GM12878 (cell line): Measurements from ENCODE around the gene CD34.

Experiments
- EZH2 ChIP-seq: IDR thresholded peaks from 2 replicates; pipeline ENCODE4 v1.6.1; 2012; ENCODE audit warnings: low read depth, mild to moderate bottlenecking, control low read depth, inconsistent platforms, low read length, borderline replicate concordance; ENCODE audit not compliant: control insufficient read depth
- FOXK2 ChIP-seq: fragments of 450-650 bp; IDR thresholded peaks from 2 replicates; pipeline ENCODE4 v1.6.1; 2017; ENCODE audit warnings: mild to moderate bottlenecking, moderate library complexity
- JUNB ChIP-seq: IDR thresholded peaks from 2 replicates; pipeline ENCODE4 v1.6.1; 2016; ENCODE audit warnings: antibody characterized with exemption, mild to moderate bottlenecking
- NRF1 ChIP-seq: conservative IDR thresholded peaks from 2 replicates; pipeline ENCODE4 v1.6.1; 2011; ENCODE audit warnings: mild to moderate bottlenecking, low read depth, low read length, improper control_type of control experiment
- SIN3A ChIP-seq: IDR thresholded peaks from 2 replicates; pipeline ENCODE4 v1.6.1; 2012; ENCODE audit warnings: low read depth, low read length, improper control_type of control experiment
- SP1 ChIP-seq: IDR thresholded peaks from one replicate; pipeline ENCODE4 v1.6.1; 2011; ENCODE audit warnings: low read depth, low read length
- SUZ12 ChIP-seq: fragments of 200-600 bp; sonication (generic); IDR thresholded peaks from one replicate; pipeline ENCODE4 v1.6.1; 2018; ENCODE audit warnings: antibody characterized with exemption, mild to moderate bottlenecking; ENCODE audit not compliant: unreplicated experiment
- TAF1 ChIP-seq: IDR thresholded peaks from 2 replicates; pipeline ENCODE4 v1.6.1; 2011; ENCODE audit warnings: mild to moderate bottlenecking, low read depth, low read length, borderline replicate concordance
- ZNF384 ChIP-seq: IDR thresholded peaks from 2 replicates; pipeline ENCODE4 v1.6.1; 2012; ENCODE audit warnings: low read depth, mild to moderate bottlenecking, low read length, improper control_type of control experiment, borderline replicate concordance
- TF ChIP-seq, protein P1 (sequence below), 3 experiments: IDR thresholded peaks in 2 of 3; conservative IDR thresholded peaks in 1 of 3; 2 replicates each; pipeline ENCODE4 v1.5.1; 2011; ENCODE audit warnings: low read depth in 3 of 3, low read length in 3 of 3, mild to moderate bottlenecking in 3 of 3, control low read depth in 2 of 3, moderate library complexity in 2 of 3, inconsistent platforms in 1 of 3, mixed read lengths in 1 of 3; ENCODE audit not compliant: control insufficient read depth in 2 of 3, insufficient read depth in 1 of 3; ENCODE audit errors: extremely low read depth in 1 of 3
- TF ChIP-seq, protein P2 (sequence below): IDR thresholded peaks from 2 replicates; pipeline ENCODE4 v1.6.1; 2012; ENCODE audit warnings: low read length, inconsistent platforms
- TF ChIP-seq, protein P3 (sequence below): fragments of 450-650 bp; IDR thresholded peaks from 2 replicates; pipeline ENCODE4 v1.6.1; 2017; ENCODE audit warnings: mild to moderate bottlenecking, moderate library complexity
- TF ChIP-seq, protein P4 (sequence below): fragments of 450-650 bp; formaldehyde crosslinking; IDR thresholded peaks from 2 replicates; pipeline ENCODE4 v1.4.0; 2022; ENCODE audit warnings: mild to moderate bottlenecking, moderate library complexity

DNA sequence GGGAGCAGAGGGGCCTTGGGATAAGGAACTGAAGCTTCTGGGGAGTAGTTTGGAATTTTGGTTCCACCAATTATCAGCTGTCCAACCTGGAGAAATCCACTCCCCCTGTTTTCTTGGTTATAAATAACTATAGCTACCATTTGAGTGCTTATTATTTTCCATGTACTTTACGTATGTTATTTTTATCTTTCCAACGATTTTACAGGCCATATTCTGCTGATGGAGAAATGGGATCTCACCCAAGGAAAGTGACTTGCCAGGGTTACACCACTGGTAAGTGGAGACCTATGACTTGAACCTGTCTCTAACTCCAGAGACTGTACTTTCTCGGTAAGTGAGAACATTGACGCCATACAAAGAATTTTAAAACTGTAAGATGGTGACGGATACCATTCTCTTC is 49.0 kb upstream of the CD34 start:
- TF ChIP-seq, protein P1, sequence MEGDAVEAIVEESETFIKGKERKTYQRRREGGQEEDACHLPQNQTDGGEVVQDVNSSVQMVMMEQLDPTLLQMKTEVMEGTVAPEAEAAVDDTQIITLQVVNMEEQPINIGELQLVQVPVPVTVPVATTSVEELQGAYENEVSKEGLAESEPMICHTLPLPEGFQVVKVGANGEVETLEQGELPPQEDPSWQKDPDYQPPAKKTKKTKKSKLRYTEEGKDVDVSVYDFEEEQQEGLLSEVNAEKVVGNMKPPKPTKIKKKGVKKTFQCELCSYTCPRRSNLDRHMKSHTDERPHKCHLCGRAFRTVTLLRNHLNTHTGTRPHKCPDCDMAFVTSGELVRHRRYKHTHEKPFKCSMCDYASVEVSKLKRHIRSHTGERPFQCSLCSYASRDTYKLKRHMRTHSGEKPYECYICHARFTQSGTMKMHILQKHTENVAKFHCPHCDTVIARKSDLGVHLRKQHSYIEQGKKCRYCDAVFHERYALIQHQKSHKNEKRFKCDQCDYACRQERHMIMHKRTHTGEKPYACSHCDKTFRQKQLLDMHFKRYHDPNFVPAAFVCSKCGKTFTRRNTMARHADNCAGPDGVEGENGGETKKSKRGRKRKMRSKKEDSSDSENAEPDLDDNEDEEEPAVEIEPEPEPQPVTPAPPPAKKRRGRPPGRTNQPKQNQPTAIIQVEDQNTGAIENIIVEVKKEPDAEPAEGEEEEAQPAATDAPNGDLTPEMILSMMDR (IDR thresholded peaks at IDR 0.05 in 2 of 3, conservative IDR thresholded peaks at IDR 0.05 in 1 of 3; ENCODE audit: control insufficient read depth in 2 of 3, extremely low read depth in 1 of 3, insufficient read depth in 1 of 3, low read depth in 3 of 3, low read length in 3 of 3) = no peak
- TF ChIP-seq JUNB (no peak), SIN3A (no peak), NRF1 (no peak), TAF1 (no peak), SUZ12 (no peak), EZH2 (no peak), FOXK2 (no peak), ZNF384 (no peak), SP1 (no peak)
- TF ChIP-seq, protein P2, sequence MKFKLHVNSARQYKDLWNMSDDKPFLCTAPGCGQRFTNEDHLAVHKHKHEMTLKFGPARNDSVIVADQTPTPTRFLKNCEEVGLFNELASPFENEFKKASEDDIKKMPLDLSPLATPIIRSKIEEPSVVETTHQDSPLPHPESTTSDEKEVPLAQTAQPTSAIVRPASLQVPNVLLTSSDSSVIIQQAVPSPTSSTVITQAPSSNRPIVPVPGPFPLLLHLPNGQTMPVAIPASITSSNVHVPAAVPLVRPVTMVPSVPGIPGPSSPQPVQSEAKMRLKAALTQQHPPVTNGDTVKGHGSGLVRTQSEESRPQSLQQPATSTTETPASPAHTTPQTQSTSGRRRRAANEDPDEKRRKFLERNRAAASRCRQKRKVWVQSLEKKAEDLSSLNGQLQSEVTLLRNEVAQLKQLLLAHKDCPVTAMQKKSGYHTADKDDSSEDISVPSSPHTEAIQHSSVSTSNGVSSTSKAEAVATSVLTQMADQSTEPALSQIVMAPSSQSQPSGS = no peak
- TF ChIP-seq, protein P3, sequence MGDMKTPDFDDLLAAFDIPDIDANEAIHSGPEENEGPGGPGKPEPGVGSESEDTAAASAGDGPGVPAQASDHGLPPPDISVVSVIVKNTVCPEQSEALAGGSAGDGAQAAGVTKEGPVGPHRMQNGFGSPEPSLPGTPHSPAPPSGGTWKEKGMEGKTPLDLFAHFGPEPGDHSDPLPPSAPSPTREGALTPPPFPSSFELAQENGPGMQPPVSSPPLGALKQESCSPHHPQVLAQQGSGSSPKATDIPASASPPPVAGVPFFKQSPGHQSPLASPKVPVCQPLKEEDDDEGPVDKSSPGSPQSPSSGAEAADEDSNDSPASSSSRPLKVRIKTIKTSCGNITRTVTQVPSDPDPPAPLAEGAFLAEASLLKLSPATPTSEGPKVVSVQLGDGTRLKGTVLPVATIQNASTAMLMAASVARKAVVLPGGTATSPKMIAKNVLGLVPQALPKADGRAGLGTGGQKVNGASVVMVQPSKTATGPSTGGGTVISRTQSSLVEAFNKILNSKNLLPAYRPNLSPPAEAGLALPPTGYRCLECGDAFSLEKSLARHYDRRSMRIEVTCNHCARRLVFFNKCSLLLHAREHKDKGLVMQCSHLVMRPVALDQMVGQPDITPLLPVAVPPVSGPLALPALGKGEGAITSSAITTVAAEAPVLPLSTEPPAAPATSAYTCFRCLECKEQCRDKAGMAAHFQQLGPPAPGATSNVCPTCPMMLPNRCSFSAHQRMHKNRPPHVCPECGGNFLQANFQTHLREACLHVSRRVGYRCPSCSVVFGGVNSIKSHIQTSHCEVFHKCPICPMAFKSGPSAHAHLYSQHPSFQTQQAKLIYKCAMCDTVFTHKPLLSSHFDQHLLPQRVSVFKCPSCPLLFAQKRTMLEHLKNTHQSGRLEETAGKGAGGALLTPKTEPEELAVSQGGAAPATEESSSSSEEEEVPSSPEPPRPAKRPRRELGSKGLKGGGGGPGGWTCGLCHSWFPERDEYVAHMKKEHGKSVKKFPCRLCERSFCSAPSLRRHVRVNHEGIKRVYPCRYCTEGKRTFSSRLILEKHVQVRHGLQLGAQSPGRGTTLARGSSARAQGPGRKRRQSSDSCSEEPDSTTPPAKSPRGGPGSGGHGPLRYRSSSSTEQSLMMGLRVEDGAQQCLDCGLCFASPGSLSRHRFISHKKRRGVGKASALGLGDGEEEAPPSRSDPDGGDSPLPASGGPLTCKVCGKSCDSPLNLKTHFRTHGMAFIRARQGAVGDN = no peak
- TF ChIP-seq, protein P4, sequence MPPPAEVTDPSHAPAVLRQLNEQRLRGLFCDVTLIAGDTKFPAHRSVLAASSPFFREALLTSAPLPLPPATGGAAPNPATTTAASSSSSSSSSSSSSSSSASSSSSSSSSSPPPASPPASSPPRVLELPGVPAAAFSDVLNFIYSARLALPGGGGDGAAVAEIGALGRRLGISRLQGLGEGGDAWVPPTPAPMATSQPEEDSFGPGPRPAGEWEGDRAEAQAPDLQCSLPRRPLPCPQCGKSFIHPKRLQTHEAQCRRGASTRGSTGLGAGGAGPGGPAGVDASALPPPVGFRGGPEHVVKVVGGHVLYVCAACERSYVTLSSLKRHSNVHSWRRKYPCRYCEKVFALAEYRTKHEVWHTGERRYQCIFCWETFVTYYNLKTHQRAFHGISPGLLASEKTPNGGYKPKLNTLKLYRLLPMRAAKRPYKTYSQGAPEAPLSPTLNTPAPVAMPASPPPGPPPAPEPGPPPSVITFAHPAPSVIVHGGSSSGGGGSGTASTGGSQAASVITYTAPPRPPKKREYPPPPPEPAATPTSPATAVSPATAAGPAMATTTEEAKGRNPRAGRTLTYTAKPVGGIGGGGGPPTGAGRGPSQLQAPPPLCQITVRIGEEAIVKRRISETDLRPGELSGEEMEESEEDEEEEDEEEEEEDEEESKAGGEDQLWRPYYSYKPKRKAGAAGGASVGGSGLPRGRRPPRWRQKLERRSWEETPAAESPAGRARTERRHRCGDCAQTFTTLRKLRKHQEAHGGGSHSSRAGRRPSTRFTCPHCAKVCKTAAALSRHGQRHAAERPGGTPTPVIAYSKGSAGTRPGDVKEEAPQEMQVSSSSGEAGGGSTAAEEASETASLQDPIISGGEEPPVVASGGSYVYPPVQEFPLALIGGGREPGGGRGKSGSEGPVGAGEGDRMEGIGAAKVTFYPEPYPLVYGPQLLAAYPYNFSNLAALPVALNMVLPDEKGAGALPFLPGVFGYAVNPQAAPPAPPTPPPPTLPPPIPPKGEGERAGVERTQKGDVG (CRISPR knock-in tag) = no peak
